GM19043 (cell line): ENCODE results near the gene LRRC8D.

Source experiments
- ATAC-seq: cut with Tn5 transposase; IDR thresholded peaks from one replicate; pipeline ENCODE4 v1.9.1; 2021; ENCODE audit warnings: low read depth; ENCODE audit not compliant: unreplicated experiment

LRRC8D gene

GRCh38 chr1:89934461-89934860, 113.6 kb downstream of the LRRC8D start:
- no peak for ATAC-seq

GRCh38 chr1:89935235-89935634, 114.4 kb downstream of the LRRC8D start:
- ATAC-seq, result no peak

GRCh38 chr1:89936694-89937093, 115.9 kb downstream of the LRRC8D start:
- ATAC-seq, result no peak

GRCh38 chr1:89938171-89939055, 117.6 kb downstream of the LRRC8D start:
- no peak for ATAC-seq

GRCh38 chr1:89939059-89939570, 118.3 kb downstream of the LRRC8D start:
- no peak for ATAC-seq

- ATAC-seq, result no peak
Observed at GRCh38 chr1:89939693-89940438, 119.0 kb downstream of the LRRC8D start.

- no peak for ATAC-seq
Observed at GRCh38 chr1:89941110-89941766, 120.4 kb downstream of the LRRC8D start.

GRCh38 chr1:89942014-89942413, 121.2 kb downstream of the LRRC8D start:
- ATAC-seq, result no peak

GRCh38 chr1:89942825-89943658, 122.2 kb downstream of the LRRC8D start:
- ATAC-seq, result no peak

GRCh38 chr1:89943846-89944781, 123.3 kb downstream of the LRRC8D start:
- no peak for ATAC-seq

GRCh38 chr1:89945852-89946476, 125.1 kb downstream of the LRRC8D start:
- peak; percentile 77 for ATAC-seq

- no peak for ATAC-seq
Observed at GRCh38 chr1:89946532-89946931, 125.7 kb downstream of the LRRC8D start.

GRCh38 chr1:89948722-89949345, 128.0 kb downstream of the LRRC8D start:
- ATAC-seq, result no peak

- no peak for ATAC-seq
Observed at GRCh38 chr1:89949991-89950624, 129.3 kb downstream of the LRRC8D start.

- no peak for ATAC-seq
Observed at GRCh38 chr1:89950703-89951102, 129.9 kb downstream of the LRRC8D start.

- no peak for ATAC-seq
Observed at GRCh38 chr1:89951766-89952604, 131.2 kb downstream of the LRRC8D start.

GRCh38 chr1:89952605-89953130, 131.8 kb downstream of the LRRC8D start:
- no peak for ATAC-seq
